HepG2 (cell line): ENCODE results near the gene GALNTL6.

Experiments
- ATF1 ChIP-seq: IDR thresholded peaks from 2 replicates; pipeline ENCODE4 v1.6.1; 2016; ENCODE audit warnings: mild to moderate bottlenecking, control low read depth
- BHLHE40 ChIP-seq: IDR thresholded peaks from 2 replicates; pipeline ENCODE4 v1.6.1; 2011; ENCODE audit warnings: low read length, improper control_type of control experiment
- CBFB ChIP-seq: sonication (generic); formaldehyde crosslinking; IDR thresholded peaks from 2 replicates; pipeline ENCODE4 v1.4.0; 2020; ENCODE audit warnings: missing genetic modification reagents
- CTCF ChIP-seq: sonication (generic); formaldehyde crosslinking; IDR thresholded peaks from 2 replicates; pipeline ENCODE4 v1.5.0; 2020; ENCODE audit warnings: mild to moderate bottlenecking, missing genetic modification reagents, moderate library complexity
- EZH2 ChIP-seq: conservative IDR thresholded peaks from 2 replicates; pipeline ENCODE4 v1.6.1; 2012; ENCODE audit warnings: mild to moderate bottlenecking, low read depth, low read length, moderate library complexity
- KLF16 ChIP-seq, 2 experiments: sonication (generic) in 1 of 2; formaldehyde crosslinking in 1 of 2; IDR thresholded peaks; 2 replicates each; pipeline versions ENCODE4 v1.6.1 to v1.8.0; 2016 to 2023; ENCODE audit warnings: missing genetic modification reagents in 2 of 2, missing compliant biosample characterization in 1 of 2
- POLR2A ChIP-seq, 2 experiments: IDR thresholded peaks; 2 replicates each; pipeline ENCODE4 v1.6.1; 2011; ENCODE audit warnings: low read depth in 2 of 2, low read length in 2 of 2, mild to moderate bottlenecking in 1 of 2, moderate library complexity in 1 of 2; ENCODE audit not compliant: insufficient read depth in 1 of 2
- PTBP1 ChIP-seq: fragments of 200-400 bp; formaldehyde crosslinking; IDR thresholded peaks from 2 replicates; pipeline ENCODE4 v1.6.1; 2018; ENCODE audit warnings: low read length, low read depth; ENCODE audit not compliant: poor library complexity, severe bottlenecking
- RFXANK ChIP-seq: IDR thresholded peaks from 2 replicates; pipeline ENCODE4 v1.6.1; 2016
- THAP8 ChIP-seq: sonication (generic); formaldehyde crosslinking; IDR thresholded peaks from 2 replicates; pipeline ENCODE4 v1.5.1; 2020; ENCODE audit warnings: missing genetic modification reagents, mild to moderate bottlenecking, borderline replicate concordance
- ZNF564 ChIP-seq: sonication (generic); formaldehyde crosslinking; IDR thresholded peaks from 2 replicates; pipeline ENCODE4 v1.8.1; 2023; ENCODE audit warnings: mild to moderate bottlenecking, missing genetic modification reagents
- ZNF709 ChIP-seq: sonication (generic); formaldehyde crosslinking; IDR thresholded peaks from 2 replicates; pipeline ENCODE4 v1.5.0; 2020; ENCODE audit warnings: mild to moderate bottlenecking, missing genetic modification reagents

GRCh38 chr4:172675232-172675631 lies 862.0 kb downstream of the GALNTL6 start:
- TF ChIP-seq EZH2: no peak
- no peak for TF ChIP-seq RFXANK (CRISPR knock-in tag)
- TF ChIP-seq THAP8 (CRISPR knock-in tag): no peak
- no peak for TF ChIP-seq PTBP1
- TF ChIP-seq CTCF (CRISPR knock-in tag): no peak
- TF ChIP-seq BHLHE40: no peak
- no peak for TF ChIP-seq CBFB
- TF ChIP-seq POLR2A (IDR thresholded peaks at IDR 0.05; ENCODE audit: insufficient read depth in 1 of 2, low read depth in 2 of 2, low read length in 2 of 2): no peak
- no peak for TF ChIP-seq ZNF564 (CRISPR knock-in tag)
- TF ChIP-seq ATF1 (CRISPR knock-in tag): no peak
- no peak for TF ChIP-seq ZNF709 (CRISPR knock-in tag)
- TF ChIP-seq KLF16 (CRISPR knock-in tag; IDR thresholded peaks at IDR 0.05): no peak
